Skin epidermis (tissue), 12 donors: ENCODE data around the gene PTPN13.

Experiments used
- H3K27ac ChIP-seq, 21 experiments: fragments of 200-600 bp; sonication (generic) in 11 of 21; one replicate each; pipeline ENCODE4 v1.5.0; 2020; ENCODE audit warnings: mild to moderate bottlenecking in 3 of 21, inconsistent platforms in 2 of 21, moderate library complexity in 2 of 21
- H3K4me3 ChIP-seq, 7 experiments: fragments of 200-600 bp; sonication (generic) in 2 of 7; one replicate each; pipeline ENCODE4 v1.5.0; 2020; ENCODE audit warnings: inconsistent platforms in 2 of 7, mild to moderate bottlenecking in 2 of 7, moderate library complexity in 1 of 7

Gene PTPN13

GRCh38 chr4:86791126-86791525 is 197.0 kb downstream of the PTPN13 start:
- Histone ChIP-seq H3K27ac (no peak overlapping the region), H3K4me3 (no peak overlapping the region)

DNA sequence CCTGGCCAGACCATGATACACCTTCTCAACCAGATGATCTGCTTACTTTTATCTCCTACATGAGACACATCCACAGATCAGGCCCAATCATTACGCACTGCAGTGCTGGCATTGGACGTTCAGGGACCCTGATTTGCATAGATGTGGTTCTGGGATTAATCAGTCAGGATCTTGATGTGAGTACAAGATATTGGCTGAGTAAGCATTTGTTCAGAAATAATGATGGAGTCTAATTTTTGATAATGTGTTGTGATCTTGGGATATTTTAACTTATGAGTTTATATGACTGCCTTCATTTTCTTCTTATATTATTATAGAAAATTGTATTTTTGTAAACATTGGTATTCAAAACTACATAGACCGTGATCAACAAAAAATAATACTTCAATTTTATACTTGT is 215.7 kb downstream of the PTPN13 start:
- no peak overlapping the region for H3K27ac ChIP-seq
- H3K4me3 ChIP-seq = no peak overlapping the region

DNA sequence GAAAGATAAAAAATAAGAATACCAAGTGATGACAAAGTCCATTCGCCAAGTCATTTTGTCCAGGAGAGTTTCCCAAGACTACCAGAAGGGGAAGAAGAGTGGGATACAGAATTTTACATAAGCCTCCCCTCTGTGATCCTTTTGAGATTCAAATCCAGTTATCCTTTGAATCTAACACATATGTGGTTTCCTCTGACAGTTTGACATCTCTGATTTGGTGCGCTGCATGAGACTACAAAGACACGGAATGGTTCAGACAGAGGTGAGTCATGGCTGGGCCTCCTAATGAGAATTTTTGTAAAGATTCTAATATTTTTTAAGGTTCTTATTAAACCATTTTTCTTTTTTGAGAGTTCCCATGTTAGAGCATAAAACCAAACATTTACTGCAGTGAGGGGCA is 216.7 kb downstream of the PTPN13 start:
- H3K27ac ChIP-seq = no peak overlapping the region
- H3K4me3 ChIP-seq = no peak overlapping the region

- peak overlapping the region in 14 of 21 experiments; percentile 7 to 76 (median 50) for H3K27ac ChIP-seq
- no peak overlapping the region for H3K4me3 ChIP-seq
Observed at GRCh38 chr4:86815653-86816052, 221.5 kb downstream of the PTPN13 start.

DNA sequence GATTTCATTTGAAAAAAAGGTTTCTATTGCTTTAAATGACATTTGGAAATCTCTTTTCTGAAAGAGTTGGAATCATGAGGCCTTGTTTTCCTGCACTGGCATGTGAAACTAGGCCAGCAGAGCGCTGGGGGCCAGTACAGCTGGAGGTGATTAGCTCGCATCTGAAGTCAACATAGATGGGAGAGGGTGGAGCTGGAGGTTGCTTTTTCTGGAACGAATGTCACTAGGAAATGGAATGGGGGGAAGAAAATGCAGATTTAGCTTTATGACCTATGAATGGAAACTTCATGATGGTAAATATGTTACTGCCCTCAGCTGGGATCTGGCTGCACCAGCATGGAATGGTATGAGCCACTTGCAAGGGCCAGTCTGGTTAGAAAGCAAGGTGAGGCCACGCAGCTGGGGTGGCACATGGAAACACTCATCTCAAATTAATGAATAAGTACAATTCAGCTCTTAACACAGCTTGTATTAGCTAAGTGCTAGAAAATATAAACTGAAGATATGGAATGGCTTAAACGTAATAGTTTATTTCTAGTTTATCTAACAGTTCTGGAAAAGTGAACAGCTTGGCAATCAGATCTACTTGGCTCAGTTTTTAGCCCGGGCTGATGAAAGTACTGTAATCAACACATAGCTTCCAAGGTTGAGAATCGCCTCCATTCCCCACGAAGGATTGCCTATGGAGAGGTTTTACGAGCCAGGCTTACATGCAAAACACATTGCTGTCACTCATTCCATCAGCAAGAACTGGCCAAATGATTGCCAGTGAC is 222.6 kb downstream of the PTPN13 start:
- no peak overlapping the region for H3K4me3 ChIP-seq
- H3K27ac ChIP-seq = peak overlapping the region in 14 of 21 experiments; percentile 7 to 76 (median 56)

DNA sequence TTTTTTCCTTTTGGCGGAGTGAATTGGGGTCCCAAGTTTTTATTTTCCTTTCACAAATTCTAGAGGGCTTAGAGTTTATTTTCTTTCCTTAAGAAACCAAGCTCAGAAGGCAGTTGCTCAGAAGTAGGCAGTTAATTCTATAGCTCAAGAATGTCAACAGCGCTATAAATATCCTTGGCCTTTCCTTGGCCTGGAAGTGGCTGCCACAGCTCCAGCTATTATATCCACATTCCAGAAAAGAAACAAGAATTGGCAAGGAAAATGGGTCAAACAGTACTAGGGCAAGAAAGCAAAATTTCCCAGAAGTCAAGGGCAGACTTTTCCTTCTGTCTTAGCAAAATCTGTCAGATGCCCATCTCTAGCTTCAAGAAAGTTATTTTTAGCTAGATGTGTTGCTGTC is 224.1 kb downstream of the PTPN13 start:
- no peak overlapping the region for H3K27ac ChIP-seq
- no peak overlapping the region for H3K4me3 ChIP-seq

DNA sequence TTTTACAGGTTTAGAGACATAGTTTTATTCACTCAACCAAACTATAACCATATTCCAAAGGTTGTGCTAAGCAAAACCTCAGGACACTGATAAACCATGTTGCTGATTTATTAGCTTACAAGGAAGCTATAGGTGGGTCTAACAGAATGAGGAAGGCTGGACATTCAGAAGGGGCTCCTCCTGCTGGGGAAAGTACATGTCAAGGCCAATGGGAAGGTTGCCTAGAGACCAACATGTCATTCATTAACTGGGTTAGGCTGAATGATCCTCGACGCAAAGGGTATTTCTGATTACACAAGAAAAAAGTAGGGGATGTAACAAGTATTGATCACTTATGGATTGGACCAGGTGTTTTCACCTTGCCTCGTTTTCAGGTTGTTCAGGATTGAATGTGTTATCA is 224.7 kb downstream of the PTPN13 start:
- no peak overlapping the region for H3K27ac ChIP-seq

GRCh38 chr4:86819561-86819960 is 225.4 kb downstream of the PTPN13 start:
- H3K4me3 ChIP-seq = no peak overlapping the region
- H3K27ac ChIP-seq = no peak overlapping the region

More for the DNA sequence above, 224.7 kb downstream of the PTPN13 start:
- H3K4me3 ChIP-seq = no peak overlapping the region

DNA sequence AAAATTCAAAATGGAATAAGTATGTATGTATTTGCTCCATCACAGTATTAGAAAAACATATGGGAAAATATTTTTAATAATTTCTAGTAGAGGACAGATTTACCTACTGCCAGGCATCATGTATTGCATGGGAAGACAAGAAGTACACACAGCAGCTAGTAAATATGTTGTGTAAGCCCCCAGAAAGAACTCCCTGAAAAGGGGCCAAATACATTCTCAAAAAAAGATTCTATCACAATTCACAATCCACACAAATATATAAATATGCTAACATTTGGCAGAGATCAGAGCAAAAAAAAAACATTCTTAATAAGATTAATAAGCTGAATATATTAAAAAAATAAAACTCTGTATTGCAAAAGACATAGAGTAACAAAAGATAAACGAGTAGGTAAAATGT is 227.0 kb downstream of the PTPN13 start:
- no peak overlapping the region for H3K4me3 ChIP-seq
- no peak overlapping the region for H3K27ac ChIP-seq

DNA sequence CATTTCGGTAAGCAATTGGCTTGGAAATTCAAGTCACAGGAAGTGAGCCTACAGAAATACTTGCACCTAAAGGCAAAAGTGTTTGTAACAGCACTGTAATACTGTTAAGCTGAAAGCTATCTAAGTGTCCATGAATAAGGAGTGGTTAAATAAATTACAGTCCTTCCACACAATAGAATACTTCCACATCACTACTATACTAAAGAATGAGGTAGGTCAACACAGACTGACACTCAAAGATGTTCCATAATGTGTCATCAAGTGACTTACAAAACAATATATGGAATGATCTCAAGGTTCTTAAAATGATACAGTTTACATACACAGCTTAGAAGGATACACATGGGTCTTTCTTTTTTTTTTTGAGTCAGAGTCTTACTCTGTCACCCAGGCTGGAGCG is 228.0 kb downstream of the PTPN13 start:
- H3K4me3 ChIP-seq = no peak overlapping the region
- H3K27ac ChIP-seq = no peak overlapping the region

GRCh38 chr4:86825511-86825910 is 231.4 kb downstream of the PTPN13 start:
- Histone ChIP-seq H3K27ac (no peak overlapping the region), H3K4me3 (no peak overlapping the region)

- Histone ChIP-seq H3K27ac (peak overlapping the region in 20 of 21 experiments; percentile 5 to 83 (median 65)), H3K4me3 (no peak overlapping the region)
Observed at GRCh38 chr4:86831262-86832130, 237.4 kb downstream of the PTPN13 start.

GRCh38 chr4:86833615-86834014 is 239.5 kb downstream of the PTPN13 start:
- peak overlapping the region in 2 of 21 experiments; percentile 8 to 83 for H3K27ac ChIP-seq
- H3K4me3 ChIP-seq = no peak overlapping the region

GRCh38 chr4:86834901-86835300 is 240.8 kb downstream of the PTPN13 start:
- H3K27ac ChIP-seq = peak overlapping the region in 4 of 21 experiments; percentile 6 to 15 (median 10)

GRCh38 chr4:86835677-86836076 is 241.6 kb downstream of the PTPN13 start:
- Histone ChIP-seq H3K4me3 (no peak overlapping the region), H3K27ac (peak overlapping the region in 1 of 21 experiments; percentile 15)

More at GRCh38 chr4:86834901-86835300, 240.8 kb downstream of the PTPN13 start:
- H3K4me3 ChIP-seq = no peak overlapping the region

DNA sequence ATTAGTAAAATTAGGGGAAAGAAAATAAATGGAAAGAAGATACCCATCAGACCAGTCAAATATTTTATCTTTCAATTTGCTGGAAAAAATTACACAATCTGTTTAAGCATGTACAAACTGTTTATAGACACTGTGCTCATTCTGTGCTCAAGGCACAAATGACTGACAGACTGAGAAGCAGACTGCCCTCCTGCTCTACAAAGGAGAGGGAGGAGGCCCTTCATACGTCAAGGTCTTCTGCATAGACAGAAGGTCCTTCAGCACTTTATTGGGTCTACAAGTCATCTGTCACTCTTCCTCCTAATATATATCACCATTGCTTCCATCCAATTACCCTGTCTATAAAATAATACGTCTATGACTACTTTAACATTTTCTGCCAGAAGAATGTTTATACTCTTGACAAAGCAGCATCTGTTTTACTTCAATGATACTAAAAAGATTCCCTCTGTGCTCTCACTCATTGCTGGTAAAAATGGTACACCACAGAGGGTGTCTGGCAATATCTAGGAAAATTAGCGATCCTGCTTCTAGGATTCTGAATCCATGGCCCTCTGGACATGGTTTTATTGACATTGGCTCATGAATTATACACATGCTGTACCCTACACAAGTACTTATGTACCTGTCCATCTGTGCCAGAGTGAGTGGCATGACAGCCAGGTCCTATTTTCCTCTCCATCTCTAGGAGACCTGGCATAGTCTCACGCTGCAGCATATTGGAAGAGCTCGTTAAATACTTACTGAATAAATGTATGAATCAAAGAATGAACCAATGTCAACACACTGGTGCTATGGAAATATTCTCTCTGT is 243.8 kb downstream of the PTPN13 start:
- Histone ChIP-seq H3K27ac (peak overlapping the region in 8 of 21 experiments; percentile 8 to 65 (median 28)), H3K4me3 (no peak overlapping the region)

DNA sequence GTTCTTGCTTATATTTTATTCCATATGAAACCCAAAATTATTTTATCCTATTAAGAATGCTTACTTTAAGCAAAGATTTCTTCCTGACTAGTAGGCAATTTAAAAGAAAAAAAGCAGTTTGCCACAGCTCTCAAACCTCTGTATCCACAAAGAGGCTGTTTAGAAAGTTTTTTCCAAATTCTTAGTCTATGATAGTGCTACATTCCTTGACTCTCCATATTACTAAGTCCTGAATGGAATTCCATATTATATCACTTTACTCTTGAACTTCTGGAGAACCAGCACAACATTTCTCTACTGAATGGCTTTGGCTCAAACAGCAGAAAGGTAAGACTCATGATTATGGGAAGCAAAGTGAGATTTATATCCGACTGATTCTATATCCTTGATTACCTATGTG is 246.7 kb downstream of the PTPN13 start:
- H3K4me3 ChIP-seq = no peak overlapping the region
- H3K27ac ChIP-seq = peak overlapping the region in 16 of 21 experiments; percentile 3 to 77 (median 44)

DNA sequence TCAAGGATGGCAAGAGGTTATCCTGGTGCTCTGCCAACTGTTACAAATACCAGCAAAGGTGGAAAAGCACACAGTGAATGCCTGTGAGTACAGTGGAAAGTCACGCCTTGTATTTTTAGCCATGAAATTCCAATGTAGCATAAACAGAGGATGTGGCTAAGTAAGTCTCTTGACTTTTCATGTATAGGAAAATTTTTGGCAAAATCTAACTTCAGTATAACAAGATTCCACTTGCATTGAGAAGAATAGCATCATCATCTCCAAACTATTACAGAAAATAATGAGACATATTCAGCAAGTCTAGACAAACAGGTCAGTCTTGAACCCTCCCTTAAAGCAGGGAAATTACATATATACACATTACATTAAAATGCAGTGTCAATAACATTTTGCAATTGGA is 247.2 kb downstream of the PTPN13 start:
- peak overlapping the region in 16 of 21 experiments; percentile 3 to 77 (median 46) for H3K27ac ChIP-seq
- no peak overlapping the region for H3K4me3 ChIP-seq

- Histone ChIP-seq H3K4me3 (no peak overlapping the region), H3K27ac (peak overlapping the region in 18 of 21 experiments; percentile 25 to 91 (median 76))
Observed at GRCh38 chr4:86845593-86845992, 251.5 kb downstream of the PTPN13 start.

DNA sequence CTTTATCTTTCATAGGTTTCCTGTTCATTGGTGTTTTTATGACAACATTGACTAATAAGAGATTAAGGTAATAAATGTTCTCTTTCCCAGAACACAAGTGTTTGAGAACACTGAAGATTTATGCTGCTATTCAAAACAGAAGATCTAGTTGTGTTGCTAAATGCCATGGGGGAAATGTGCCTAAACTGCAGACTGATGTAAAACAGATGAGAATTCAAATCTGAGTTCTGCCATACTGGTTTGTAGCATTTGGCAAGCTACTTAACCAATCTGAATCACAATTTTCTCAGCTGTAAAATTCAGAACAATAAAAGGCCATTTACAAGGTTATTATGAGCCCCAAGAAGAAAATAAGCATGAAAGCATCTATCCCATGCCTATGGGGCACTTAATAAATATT is 252.8 kb downstream of the PTPN13 start:
- peak overlapping the region in 19 of 21 experiments; percentile 14 to 91 (median 78) for H3K27ac ChIP-seq
- H3K4me3 ChIP-seq = peak overlapping the region; percentile 19 to 48 (median 31)
